ENCODE measurements around the gene EHMT1. TPM values are rescaled to one million over a fixed set of nuclear protein-coding genes. Genes with fewer than 3 reads are reported as not detected.

Gene EHMT1
- total RNA-seq, 4 donors from 2014 or later: 38.6 to 77.8 (median 54.3) TPM

DNA sequence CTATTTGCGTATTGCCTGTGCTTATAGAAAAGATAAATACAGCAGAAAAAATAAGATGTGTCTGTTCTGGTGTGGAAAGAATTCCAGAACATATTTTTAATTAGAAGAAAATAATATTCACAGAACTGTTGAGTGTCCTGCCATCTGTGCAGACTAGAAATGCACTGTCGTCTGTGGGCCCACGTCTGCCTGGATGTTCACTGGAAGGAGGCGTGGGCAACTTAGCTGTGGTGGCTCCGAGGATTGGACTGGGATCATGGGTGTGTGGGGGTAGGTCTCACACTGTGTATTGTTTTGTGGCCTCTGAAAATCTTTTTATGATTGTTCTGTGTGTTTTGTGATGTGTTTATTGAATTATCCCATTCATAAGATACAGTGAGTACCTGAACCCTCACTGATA, 132.8 kb downstream of the EHMT1 start:
- in situ Hi-C loops (cut with MboI; ENCODE audit: low sequenced_read_pairs in 4 of 4): no loop called here
- DNase-seq: no peak
- TF ChIP-seq, protein P1, sequence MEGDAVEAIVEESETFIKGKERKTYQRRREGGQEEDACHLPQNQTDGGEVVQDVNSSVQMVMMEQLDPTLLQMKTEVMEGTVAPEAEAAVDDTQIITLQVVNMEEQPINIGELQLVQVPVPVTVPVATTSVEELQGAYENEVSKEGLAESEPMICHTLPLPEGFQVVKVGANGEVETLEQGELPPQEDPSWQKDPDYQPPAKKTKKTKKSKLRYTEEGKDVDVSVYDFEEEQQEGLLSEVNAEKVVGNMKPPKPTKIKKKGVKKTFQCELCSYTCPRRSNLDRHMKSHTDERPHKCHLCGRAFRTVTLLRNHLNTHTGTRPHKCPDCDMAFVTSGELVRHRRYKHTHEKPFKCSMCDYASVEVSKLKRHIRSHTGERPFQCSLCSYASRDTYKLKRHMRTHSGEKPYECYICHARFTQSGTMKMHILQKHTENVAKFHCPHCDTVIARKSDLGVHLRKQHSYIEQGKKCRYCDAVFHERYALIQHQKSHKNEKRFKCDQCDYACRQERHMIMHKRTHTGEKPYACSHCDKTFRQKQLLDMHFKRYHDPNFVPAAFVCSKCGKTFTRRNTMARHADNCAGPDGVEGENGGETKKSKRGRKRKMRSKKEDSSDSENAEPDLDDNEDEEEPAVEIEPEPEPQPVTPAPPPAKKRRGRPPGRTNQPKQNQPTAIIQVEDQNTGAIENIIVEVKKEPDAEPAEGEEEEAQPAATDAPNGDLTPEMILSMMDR (IDR thresholded peaks at IDR 0.05 in 4 of 5, conservative IDR thresholded peaks at IDR 0.05 in 1 of 5): no peak
- intact Hi-C loops (cut with DNase I; ENCODE audit: low total_unique reads): no loop called here
- Histone ChIP-seq H3K4me3 (no peak overlapping the region), H3K9me3 (peaks cover 0 to 4% (median 0%) of the 10 kb centered on the region in 3 donors), H3K27ac (no peak overlapping the region), H3K36me3 (peaks cover 0 to 31% of the 10 kb centered on the region in 2 donors), H3K27me3 (no peaks in the 10 kb centered on the region), H3K4me1 (peaks cover 0 to 10% of the 10 kb centered on the region in 2 donors)
- ATAC-seq: no peak

DNA sequence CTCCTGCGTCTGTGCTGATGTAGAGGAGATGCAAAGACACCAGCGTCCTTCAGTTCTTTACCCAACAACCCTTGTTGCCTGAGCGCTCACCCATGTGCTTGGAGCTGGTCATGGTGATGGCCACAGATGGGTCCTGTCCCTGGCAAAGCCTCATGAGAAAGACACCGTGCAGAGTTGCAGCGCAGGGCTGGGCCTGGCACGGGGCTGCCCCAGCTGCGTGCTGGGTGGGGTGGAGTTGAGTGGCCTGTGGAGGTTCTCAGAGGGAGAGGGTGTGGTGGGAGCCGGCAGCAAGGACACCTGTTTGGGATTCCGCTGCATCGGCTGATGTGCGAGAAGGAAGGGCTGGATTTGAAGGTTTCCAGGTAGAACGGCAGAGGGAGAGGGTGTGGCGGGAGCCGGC, 133.6 kb downstream of the EHMT1 start:
- ATAC-seq (no peak), DNase-seq (no peak)
- intact Hi-C loops (cut with DNase I; ENCODE audit: low total_unique reads) (no loop called here), in situ Hi-C loops (cut with MboI; ENCODE audit: low sequenced_read_pairs in 4 of 4) (no loop called here)
- Histone ChIP-seq H3K9me3 (peaks cover 0 to 4% (median 0%) of the 10 kb centered on the region in 3 donors), H3K27ac (no peak overlapping the region), H3K27me3 (no peaks in the 10 kb centered on the region), H3K4me3 (no peak overlapping the region), H3K36me3 (peaks cover 0 to 31% of the 10 kb centered on the region in 2 donors), H3K4me1 (peaks cover 7 to 10% of the 10 kb centered on the region in 2 donors)
- no peak for TF ChIP-seq POLR2A (IDR thresholded peaks at IDR 0.05)
- TF ChIP-seq, protein P1 (IDR thresholded peaks at IDR 0.05 in 4 of 5, conservative IDR thresholded peaks at IDR 0.05 in 1 of 5): no peak

DNA sequence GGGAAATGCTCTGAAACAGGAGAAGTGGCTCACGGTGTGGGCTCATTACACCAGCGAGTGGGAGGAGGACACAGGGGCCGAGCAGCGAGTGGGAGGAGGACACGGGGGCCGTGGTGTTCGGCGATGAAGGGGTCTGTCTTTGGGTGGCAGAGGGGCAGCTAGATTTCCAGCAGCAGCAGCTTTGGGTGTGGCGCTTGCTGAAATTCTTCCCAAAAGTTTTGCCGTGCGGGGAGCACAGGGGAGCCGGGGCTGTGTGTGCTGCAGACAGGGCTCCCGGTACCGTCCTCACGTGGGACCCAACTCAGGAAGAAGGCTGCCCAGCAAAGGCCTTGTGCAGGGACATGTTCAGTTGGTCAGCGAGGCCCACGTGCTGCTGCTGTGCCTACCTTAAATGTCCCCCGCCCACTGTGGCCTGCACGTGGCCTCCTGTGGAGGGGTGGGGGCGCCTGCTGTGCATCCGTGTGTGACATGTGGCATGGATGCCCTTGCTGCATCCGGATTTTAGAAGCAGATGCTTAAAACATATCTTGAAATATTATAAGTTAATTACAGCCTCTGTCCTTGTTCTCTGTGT, 134.5 kb downstream of the EHMT1 start:
- TF ChIP-seq, protein P1 (IDR thresholded peaks at IDR 0.05 in 4 of 5, conservative IDR thresholded peaks at IDR 0.05 in 1 of 5): no peak
- TF ChIP-seq POLR2A (IDR thresholded peaks at IDR 0.05): no peak
- peaks cover 10% of the 10 kb centered on the region in 2 donors for H3K4me1 ChIP-seq
- peaks cover 0 to 4% (median 0%) of the 10 kb centered on the region in 3 donors for H3K9me3 ChIP-seq
- H3K27me3 ChIP-seq: no peaks in the 10 kb centered on the region
- intact Hi-C loops (cut with DNase I; ENCODE audit: low total_unique reads) (no loop called here), in situ Hi-C loops (cut with MboI; ENCODE audit: low sequenced_read_pairs in 4 of 4) (no loop called here)
- H3K4me3 ChIP-seq: no peak overlapping the region
- H3K27ac ChIP-seq: no peak overlapping the region
- DNase-seq (no peak), ATAC-seq (no peak)
- H3K36me3 ChIP-seq: peaks cover 0 to 39% of the 10 kb centered on the region in 2 donors

DNA sequence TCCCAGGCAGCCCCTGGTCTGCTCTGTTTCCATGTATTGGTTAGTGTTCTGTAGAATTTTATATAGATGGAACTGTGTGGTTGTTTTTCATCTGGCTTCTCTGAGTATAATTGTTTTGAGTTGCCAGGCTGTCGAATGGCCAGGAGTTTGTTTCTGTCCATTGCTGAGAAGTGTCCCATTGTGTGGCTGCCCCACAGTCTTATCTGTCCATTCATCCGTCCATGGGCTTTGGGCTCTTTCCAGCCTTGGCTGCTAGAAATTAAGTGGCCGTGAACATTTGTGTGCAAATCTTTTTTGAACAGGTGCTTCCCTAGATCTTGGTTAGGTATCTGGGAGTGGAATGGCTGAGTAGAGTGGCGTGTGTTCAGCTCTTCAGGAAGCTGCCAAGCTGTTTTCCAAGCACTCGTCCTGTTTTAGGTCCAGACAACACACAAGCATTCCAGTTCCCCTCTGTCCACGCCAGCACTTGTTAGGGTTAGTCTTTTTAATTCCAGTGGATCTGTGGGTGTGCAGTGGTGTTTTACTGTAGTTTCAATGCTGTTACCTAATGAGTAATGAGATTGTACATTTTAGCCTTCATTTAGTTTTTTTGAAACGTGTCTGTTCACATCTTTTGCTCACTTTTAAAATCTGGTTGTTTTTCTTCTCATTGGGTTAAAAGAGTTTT, 136.6 kb downstream of the EHMT1 start:
- in situ Hi-C loops (cut with MboI; ENCODE audit: low sequenced_read_pairs in 4 of 4) (no loop called here), intact Hi-C loops (cut with DNase I; ENCODE audit: low total_unique reads) (no loop called here)
- Histone ChIP-seq H3K27me3 (no peaks in the 10 kb centered on the region), H3K36me3 (peaks cover 0 to 48% of the 10 kb centered on the region in 2 donors), H3K4me3 (no peak overlapping the region), H3K27ac (no peak overlapping the region), H3K9me3 (peaks cover 0 to 4% (median 0%) of the 10 kb centered on the region in 3 donors), H3K4me1 (peaks cover 0 to 10% of the 10 kb centered on the region in 2 donors)
- no peak for ATAC-seq
- no peak for TF ChIP-seq POLR2A (IDR thresholded peaks at IDR 0.05)
- TF ChIP-seq, protein P1 (IDR thresholded peaks at IDR 0.05 in 4 of 5, conservative IDR thresholded peaks at IDR 0.05 in 1 of 5): no peak
- no peak for DNase-seq
